GM18861 (cell line): ENCODE data around the gene STKLD1.
"Not testable (repeated sequence)": the region's sequence is repeated elsewhere in the genome, so short reads cannot be mapped to it uniquely, and the experiment has no call there.

Experiments used
- ATAC-seq: cut with Tn5 transposase; IDR thresholded peaks from one replicate; pipeline ENCODE4 v1.9.1; 2021; ENCODE audit not compliant: unreplicated experiment

STKLD1 gene

DNA sequence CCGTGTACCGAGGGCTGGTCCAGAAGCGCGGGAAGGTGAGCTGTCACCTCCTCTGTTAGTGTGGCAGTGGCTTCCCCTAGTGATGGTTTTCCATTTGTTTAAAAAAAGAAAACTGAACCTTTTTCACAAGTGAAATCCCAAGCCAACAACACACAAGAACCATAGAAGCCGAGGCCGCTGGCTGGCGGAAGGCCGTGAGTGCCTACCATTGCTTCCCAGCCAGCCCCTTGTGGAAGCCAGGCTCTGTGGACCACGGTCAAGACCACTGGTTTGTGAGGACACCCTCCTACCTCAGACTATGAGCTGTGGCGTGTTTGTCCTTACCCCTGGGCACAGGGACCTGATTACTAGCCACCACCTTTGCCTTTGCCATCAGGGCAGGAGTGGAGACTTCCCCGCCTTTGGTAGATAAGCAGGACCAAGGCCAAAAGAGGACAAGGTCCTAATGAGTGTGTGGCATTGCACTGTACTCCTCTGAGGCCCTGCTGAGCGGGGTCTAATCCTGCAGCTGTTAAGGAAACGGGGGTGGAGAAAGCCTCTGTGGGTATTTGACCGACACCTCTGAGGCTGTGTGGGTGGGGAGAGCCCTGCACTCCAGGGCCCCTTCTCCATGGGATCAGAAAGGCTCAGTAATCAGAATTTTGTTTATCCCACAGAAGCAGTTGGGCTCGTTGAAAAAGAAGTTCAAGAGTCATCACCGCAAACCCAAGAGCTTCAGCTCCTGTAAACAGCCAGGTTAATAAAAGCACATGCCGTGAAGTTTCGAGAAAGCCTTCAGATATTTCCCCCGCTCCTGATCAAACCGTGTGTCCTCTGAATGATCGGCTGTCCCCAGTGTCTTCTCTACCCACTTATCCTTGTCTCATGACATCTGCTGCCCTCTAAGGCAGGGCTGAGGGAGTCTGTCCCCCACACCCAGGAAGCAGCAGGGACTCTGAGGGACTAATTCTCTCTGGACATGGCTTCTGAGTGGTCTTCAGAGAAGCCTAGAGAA is 15.5 kb upstream of the STKLD1 start:
- ATAC-seq = no peak

DNA sequence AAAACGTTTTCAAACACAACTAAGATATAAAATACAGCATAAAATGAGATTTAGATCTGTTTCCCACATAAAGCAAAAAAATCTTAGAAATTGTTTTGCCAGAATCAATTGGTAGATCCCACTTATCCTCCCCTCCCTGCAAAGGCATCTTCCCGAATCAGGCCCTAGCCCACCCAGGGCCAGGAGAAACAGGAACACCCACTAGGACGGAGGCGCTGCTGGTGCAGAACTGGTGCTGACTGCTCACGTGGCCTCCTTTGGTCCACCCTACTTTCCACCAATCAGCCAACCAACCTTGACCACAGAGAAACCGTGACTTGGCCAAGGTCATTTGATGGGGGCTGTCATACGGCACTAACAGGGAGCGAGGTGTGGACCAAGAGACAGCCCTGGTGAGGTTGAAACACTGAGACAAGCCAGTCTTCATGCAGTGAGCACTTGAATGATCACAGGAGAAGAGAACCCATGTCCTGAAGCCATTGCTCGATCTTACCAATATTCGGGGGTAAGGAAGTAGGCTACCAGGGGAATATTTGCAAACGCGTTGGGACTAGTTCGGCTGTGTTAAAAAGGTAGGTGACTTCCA is 14.6 kb upstream of the STKLD1 start:
- ATAC-seq = no peak

- no peak for ATAC-seq
Observed at GRCh38 chr9:133362359-133363044, 13.7 kb upstream of the STKLD1 start.

GRCh38 chr9:133366435-133366834 is 9.7 kb upstream of the STKLD1 start:
- ATAC-seq = no peak

- ATAC-seq = no peak
Observed at GRCh38 chr9:133367221-133367620, 8.9 kb upstream of the STKLD1 start.

DNA sequence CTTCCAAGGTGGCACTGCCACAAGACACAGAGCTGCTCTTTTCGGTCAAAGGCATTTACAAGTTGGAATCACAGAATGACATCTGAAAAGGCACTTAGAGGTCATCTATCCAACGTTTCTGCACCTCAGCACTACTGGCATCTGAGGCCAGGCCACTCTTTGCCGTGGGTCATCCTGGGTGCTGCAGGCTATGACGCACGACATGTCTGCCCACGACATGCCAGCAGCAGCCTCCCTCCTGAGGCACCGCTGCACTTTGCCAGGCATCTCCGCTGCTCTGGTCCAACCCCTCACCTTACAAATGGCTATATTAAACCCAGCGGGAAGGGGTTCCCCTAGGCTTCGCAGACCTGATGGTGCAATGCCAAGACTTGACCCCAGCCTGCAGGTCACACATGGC is 8.4 kb upstream of the STKLD1 start:
- ATAC-seq = no peak

GRCh38 chr9:133368249-133368881 is 7.8 kb upstream of the STKLD1 start:
- no peak for ATAC-seq

- no peak for ATAC-seq
Observed at GRCh38 chr9:133369422-133369821, 6.7 kb upstream of the STKLD1 start.

GRCh38 chr9:133369933-133370332 is 6.2 kb upstream of the STKLD1 start:
- ATAC-seq = no peak

DNA sequence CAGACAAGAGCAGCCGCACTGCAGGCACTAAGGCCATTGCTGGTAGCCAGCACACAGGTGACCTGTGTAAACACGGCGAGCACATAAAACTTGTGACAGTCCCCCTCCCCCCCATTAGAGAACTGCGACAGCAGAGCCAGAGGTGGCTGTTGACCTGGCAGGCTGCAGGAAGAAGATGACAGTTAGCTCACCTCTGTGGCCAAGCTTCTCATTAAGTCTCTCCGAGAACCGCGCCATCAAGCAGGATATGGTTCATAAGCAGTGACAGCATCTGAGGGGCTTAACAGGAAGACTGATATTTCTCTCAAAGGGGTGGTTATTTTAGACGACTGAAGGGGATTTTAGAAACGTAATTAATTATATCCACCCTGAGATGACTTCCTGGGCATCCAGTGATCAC is 5.5 kb upstream of the STKLD1 start:
- ATAC-seq = no peak

GRCh38 chr9:133371261-133371711 is 4.9 kb upstream of the STKLD1 start:
- no peak for ATAC-seq

GRCh38 chr9:133372144-133372543 is 4.0 kb upstream of the STKLD1 start:
- no peak for ATAC-seq

DNA sequence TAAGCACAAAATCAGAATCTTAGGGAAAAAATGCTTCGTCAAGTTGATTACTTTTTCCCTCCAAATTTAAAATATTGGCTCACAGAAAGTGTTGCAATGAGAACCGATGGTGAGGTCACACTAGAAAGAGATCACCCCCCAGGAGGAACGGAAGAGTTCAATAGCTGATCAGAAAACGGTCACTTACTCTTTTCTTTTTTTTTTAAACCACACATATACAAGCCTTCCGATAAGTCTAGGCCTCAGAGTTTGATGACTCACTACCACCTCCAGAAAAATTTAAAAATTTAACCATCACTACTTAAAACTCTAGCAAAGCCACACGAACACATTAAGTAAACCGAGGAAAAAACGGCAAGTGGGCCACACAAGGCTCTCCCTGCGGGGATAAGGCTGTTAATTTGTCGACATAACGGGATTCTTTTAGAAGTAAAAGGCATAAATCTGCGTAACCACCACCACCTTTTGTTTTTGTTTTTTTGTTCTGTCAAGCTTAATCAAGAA is 1.5 kb upstream of the STKLD1 start:
- no peak for ATAC-seq

DNA sequence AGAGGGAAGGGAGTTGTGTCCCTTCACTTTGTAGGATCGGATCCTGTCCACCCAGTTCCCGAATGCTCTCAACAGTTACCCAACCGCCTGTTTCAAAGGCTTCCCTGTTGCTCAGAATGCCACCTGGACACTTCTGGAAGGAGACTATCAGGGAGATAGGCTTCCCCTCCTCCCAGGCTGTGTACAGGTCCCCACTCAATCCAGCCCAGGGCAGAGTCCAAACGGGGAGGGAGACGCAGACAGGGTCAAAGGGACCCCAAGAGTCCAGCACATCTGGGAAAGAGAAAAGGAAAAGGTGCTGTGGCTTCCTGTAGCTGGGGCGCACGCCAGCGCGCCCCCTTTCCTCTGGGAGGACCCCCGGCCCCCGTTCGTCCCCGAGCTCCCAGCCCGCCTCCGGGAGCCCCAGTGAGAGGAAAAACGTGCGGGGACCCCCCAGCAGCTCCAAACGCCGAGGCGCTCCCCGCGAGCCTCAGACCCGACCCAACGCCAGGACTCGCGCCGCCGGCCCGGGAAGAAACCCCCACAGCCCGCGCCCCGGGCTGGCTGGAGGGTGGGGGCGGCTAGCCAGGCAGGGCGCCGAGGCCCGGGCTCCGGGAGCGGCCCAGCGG is 946 bp upstream of the STKLD1 start:
- no peak for ATAC-seq

- not testable (repeated sequence) for ATAC-seq
Observed at GRCh38 chr9:133377280-133377679, 1.1 kb downstream of the STKLD1 start.

DNA sequence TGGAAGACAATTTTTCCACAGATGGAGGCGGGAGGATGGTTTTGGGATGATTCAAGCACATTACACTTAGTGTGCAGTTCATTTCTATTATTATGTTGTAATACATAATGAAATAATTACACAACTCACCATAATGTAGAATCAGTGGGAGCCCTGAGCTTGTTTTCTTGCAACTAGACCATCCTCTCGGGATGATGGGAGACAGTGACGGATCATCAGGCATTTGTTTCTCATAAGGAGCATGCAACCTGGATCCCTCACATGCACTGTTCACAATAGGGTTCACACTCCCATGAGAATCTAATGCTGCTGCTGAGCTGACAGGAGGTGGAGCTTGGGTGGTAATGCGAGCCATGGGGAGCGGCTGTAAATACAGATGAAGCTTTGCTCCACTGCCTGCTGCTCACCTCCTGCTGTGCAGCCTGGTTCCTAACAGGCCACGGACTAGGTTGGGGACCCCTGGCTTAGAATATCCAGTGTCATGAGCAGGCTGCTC is 1.6 kb downstream of the STKLD1 start:
- no peak for ATAC-seq

- ATAC-seq = no peak
Observed at GRCh38 chr9:133378408-133378962, 2.3 kb downstream of the STKLD1 start.

GRCh38 chr9:133379153-133380086 is 3.3 kb downstream of the STKLD1 start:
- no peak for ATAC-seq

DNA sequence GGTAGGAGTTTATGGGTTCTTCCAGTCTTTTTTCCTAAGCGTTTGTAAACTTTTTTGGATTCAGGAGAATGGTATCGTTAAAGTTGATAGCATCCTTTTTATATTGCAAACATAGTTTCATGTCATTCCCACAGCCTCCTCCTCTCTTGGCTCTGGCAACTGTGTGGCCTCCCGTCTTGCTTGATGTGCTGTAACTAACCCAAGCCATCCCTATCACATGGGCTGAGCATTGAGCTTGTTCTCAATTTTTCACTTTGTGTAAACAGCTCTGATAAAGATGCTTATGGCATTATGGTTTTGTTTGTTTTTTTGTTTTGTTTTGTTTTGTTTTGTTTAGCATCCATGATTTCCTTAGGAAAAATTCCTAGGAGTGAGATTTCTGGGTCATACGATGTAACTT is 4.6 kb downstream of the STKLD1 start:
- ATAC-seq = no peak
